ENCODE results near the gene MSLN. TPM values are rescaled to one million over a fixed set of nuclear protein-coding genes. Genes with fewer than 3 reads are reported as not detected.

The MSLN gene
- total and polyA plus RNA-seq, 2 of the 8 experiments (the other 6 are each of a cell fraction or from before 2014, with no cell fraction given), result 0.28 to 0.50 TPM

DNA sequence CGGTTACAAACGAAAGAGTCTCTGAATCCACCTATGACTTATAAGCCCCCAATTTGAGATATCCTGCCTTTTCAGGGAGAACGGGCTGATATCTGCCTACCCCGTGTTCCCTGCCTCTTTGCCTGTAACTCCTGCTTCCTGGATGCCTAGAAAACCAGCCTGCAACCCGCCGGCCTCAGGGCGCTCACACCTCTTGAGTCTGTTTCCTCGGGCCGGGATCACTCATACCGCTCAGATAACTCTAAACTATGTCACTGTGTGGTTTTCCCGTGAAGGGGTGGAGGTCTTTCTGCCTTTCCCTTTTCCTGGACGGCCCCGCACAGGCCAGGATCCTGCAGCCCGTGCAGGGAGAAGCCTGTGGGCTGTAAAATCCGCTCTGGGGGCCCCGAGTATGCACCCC lies 17.3 kb downstream of the MSLN start (continued):
- TF ChIP-seq EP300 (IDR thresholded peaks at IDR 0.05; ENCODE audit: borderline replicate concordance in 1 of 2, low read depth in 2 of 2, low read length in 2 of 2) (no peak), FOSL1 (IDR thresholded peaks at IDR 0.05; ENCODE audit: insufficient read depth, low read depth, low read length) (no peak)
